Pancreas (tissue), 10 donors: ENCODE results near the gene PHACTR2. TPM values are rescaled to one million over a fixed set of nuclear protein-coding genes. Genes with fewer than 3 reads are reported as not detected.
"Not testable (repeated sequence)": the region's sequence is repeated elsewhere in the genome, so short reads cannot be mapped to it uniquely, and the experiment has no call there.

Source experiments
- ATAC-seq, 4 donors: fragments of 200-7000 bp; cut with Tn5 transposase; one replicate each; pipeline versions ENCODE4 v1.8.0 to v1.9.1; 2020; ENCODE audit warnings: mild to moderate bottlenecking in 4 of 4, moderate library complexity in 4 of 4
- DNase-seq, 6 donors: peaks; one replicate each; pipeline ENCODE4 v3.0.0-alpha.2; 2020
- FAIRE-seq: peaks from 2 replicates; lab custom pipeline; 2012; peaks lifted over from hg19 to GRCh38; lab: Jason Lieb, UNC
- H3K27ac ChIP-seq, 4 donors: fragments of 200-600 bp; sonication (generic); 1 replicate in 3 of 4; 2 replicates in 1 of 4; pipeline versions ENCODE4 v1.5.0 to v1.8.0; 2020
- H3K27me3 ChIP-seq, 4 donors: fragments of 200-600 bp; one replicate each; pipeline ENCODE4 v1.8.0; 2021
- H3K36me3 ChIP-seq, 3 donors: fragments of 200-600 bp; sonication (generic) in 1 of 3; one replicate each; pipeline versions ENCODE4 v1.5.0 to v1.8.0; 2020 to 2021
- H3K4me1 ChIP-seq, 3 donors: fragments of 200-600 bp; one replicate each; pipeline ENCODE4 v1.8.0; 2021
- H3K4me3 ChIP-seq, 4 donors: fragments of 200-600 bp; sonication (generic) in 2 of 4; one replicate each; pipeline versions ENCODE4 v1.5.0 to v1.8.0; 2020 to 2021
- H3K9me3 ChIP-seq, 4 donors: fragments of 200-600 bp; one replicate each; pipeline ENCODE4 v1.8.0; 2021
- whole genome bisulfite sequencing, 2 donors: extraction: QIAGEN DNeasy Blood & Tissue Kit; methylation state at CpG; one replicate each; pipeline ENCODE4 v1.1.7; 2013; 5-methylcytosine and 5-hydroxymethylcytosine counted together
- intact Hi-C, 3 donors: fragments of 100-400 bp; cut with DNase I; formaldehyde crosslinking; loops; one replicate each; pipeline versions ENCODE4 v1.11.1 to v1.14.2; 2022
- polyA plus RNA-seq, 2 donors: library from polyadenylated mRNA; stranded (reverse); fragments of 200-250 nt; gene quantifications; one replicate each; pipeline ENCODE4 v1.2.3, GENCODE V29; 2013
- total RNA-seq, 6 donors: library from RNA; stranded (reverse); fragmentation: NEBNext Ultra II Directional in 4 of 6; extraction: Animal tissue kit (Norgen Biotek cat#: 25700) in 4 of 6; gene quantifications; one replicate each; pipeline versions ENCODE4 v1.2.1 to v1.2.4, GENCODE V29; 2021 to 2023
- TF ChIP-seq, protein P1 (sequence below), 4 donors: fragments of 200-600 bp; sonication (generic) in 3 of 4; IDR thresholded peaks; one replicate each; pipeline versions ENCODE4 v1.5.0 to v1.8.0; 2021; ENCODE audit warnings: antibody characterized with exemption in 4 of 4
- donor health status: healthy with polysubstance abuse.
- donor health status: DM: no; HTN: no; CAD: no; lungs with moderate emphysema.
- donor health status: DM: no; HTN: no; CAD: no.
- donor health status: control.
- donor health status: control.
- donor health status: Bipolar disorder and iron deficiency.
- donor health status: DM: yes; HTN: yes; CAD: no.
- donor health status: DM: no; HTN: no; CAD: no.
- donor health status: DM: no; HTN: no; CAD: no.
- donor health status: DM: yes; HTN: yes; CAD: no.

The PHACTR2 gene
- total and polyA plus RNA-seq, 8 donors, result 2.7 to 19.0 (median 8.9) TPM

DNA sequence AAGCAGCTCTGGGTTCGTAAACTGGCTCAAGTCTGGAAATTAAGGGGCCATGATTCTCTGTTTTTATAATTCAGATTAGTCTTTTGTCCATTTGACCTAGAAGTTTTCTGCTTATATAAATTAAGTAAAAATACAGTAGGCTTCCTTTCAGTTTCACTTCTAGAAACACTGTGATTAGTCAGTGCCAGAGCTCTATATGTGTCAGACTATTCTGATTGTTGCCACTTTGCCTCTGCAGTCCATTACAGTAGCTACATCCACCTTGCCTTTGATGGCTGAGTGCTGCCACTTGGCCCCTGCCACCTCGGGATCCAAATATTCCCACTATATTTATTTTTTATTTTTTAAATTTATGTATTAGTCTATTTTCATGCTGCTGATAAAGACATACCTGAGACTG, 194.4 kb downstream of the PHACTR2 start:
- no peaks in the 10 kb centered on the region for H3K4me1 ChIP-seq
- H3K27me3 ChIP-seq, result no peaks in the 10 kb centered on the region
- H3K4me3 ChIP-seq, result no peak overlapping the region
- FAIRE-seq (no peak), ATAC-seq (no peak), DNase-seq (no peak)
- no peak overlapping the region for H3K27ac ChIP-seq
- WGBS, 2 donors, result 86 to 97% methylated on average over 2 of the region's 2 CpGs
- intact Hi-C loops, result no loop called here
- H3K36me3 ChIP-seq, result no peaks in the 10 kb centered on the region
- TF ChIP-seq, protein P1, sequence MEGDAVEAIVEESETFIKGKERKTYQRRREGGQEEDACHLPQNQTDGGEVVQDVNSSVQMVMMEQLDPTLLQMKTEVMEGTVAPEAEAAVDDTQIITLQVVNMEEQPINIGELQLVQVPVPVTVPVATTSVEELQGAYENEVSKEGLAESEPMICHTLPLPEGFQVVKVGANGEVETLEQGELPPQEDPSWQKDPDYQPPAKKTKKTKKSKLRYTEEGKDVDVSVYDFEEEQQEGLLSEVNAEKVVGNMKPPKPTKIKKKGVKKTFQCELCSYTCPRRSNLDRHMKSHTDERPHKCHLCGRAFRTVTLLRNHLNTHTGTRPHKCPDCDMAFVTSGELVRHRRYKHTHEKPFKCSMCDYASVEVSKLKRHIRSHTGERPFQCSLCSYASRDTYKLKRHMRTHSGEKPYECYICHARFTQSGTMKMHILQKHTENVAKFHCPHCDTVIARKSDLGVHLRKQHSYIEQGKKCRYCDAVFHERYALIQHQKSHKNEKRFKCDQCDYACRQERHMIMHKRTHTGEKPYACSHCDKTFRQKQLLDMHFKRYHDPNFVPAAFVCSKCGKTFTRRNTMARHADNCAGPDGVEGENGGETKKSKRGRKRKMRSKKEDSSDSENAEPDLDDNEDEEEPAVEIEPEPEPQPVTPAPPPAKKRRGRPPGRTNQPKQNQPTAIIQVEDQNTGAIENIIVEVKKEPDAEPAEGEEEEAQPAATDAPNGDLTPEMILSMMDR (IDR thresholded peaks at IDR 0.05), result no peak
- H3K9me3 ChIP-seq, result no peaks in the 10 kb centered on the region

DNA sequence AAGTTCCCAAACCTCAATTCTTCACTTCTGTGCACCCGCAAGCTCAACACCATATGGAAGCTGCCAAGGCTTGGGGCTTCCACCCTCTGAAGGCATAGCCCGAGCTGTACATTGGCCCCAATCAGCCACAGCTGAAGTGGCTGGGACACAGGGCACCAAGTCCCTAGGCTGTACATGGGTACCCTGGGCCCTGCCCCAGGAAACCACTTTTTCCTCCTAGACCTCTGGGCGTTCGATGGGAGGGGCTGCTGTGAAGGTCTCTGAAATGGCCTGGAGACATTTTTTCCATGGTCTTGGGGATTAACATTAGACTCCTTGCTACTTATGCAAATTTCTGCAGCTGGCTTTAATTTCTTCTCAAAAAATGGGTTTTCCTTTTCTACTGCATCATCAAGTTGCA, 195.8 kb downstream of the PHACTR2 start:
- FAIRE-seq, result not testable (repeated sequence)
- 93 to 96% methylated on average over 4 of the region's 4 CpGs for WGBS, 2 donors

DNA sequence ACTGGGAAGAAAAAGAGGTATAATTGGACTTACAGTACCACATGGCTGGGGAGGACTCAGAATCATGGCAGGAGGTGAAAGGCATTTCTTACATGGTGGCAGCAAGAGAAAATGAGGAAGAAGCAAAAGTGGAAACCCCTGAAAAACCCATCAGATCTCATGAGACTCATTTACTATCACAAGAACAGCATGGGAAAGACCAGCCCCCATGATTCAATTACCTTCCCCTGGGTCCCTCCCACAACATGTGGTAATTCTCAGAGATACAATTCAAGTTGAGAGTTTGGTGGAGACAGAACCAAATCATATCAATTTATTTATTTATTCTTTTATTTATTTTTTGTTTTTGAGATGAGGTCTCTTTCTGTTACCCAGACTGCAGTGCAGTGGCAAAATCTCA, 196.7 kb downstream of the PHACTR2 start:
- ATAC-seq, FAIRE-seq, intact Hi-C loops, H3K4me1 ChIP-seq, H3K27me3 ChIP-seq, H3K9me3 ChIP-seq, H3K4me3 ChIP-seq, H3K36me3 ChIP-seq, DNase-seq, H3K27ac ChIP-seq: not testable (repeated sequence)

More for the DNA sequence above, 195.8 kb downstream of the PHACTR2 start:
- H3K9me3 ChIP-seq, H3K4me3 ChIP-seq, H3K27ac ChIP-seq, ATAC-seq, H3K27me3 ChIP-seq, H3K36me3 ChIP-seq, intact Hi-C loops, H3K4me1 ChIP-seq: not testable (repeated sequence)
- DNase-seq, result peak in 1 of 6 donors; percentile 22

DNA sequence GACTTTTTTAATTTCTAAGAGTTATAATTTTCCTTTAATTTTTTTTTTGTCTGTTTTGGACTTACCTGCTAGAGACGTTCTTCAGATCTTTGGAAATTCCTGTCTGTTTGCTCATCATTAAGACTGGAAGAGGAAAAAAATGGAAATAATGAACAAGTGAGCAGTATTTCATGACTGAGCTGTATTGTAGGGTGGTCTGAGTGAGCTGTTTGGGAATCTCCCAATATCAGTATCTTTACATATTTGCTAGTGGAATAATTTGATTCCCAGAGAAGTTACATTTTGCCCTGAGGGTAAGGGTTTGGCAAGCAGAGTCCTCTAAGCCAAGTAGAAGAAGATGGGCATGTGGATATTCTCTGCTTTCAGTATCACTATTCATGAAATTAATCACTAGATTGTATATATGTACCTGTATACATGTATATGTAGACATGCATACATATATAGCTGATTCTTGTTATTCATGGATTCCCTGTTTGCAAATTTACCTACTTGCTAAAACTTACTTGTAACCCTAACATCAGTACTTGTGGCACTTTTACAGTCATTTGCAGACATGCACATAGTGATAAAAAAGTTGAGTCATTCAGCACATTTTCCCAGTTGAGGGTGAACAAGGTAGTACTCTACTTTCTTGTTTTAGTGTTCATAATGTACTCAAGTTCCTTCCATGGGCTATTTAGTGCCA, 200.0 kb downstream of the PHACTR2 start:
- Histone ChIP-seq H3K4me3 (no peak overlapping the region), H3K27me3 (no peaks in the 10 kb centered on the region), H3K36me3 (no peaks in the 10 kb centered on the region), H3K27ac (no peak overlapping the region), H3K4me1 (no peaks in the 10 kb centered on the region), H3K9me3 (no peaks in the 10 kb centered on the region)
- TF ChIP-seq, protein P1 (IDR thresholded peaks at IDR 0.05), result no peak
- no peak for FAIRE-seq
- ATAC-seq, result no peak
- intact Hi-C loops, result no loop called here
- DNase-seq, result no peak
- 88% methylated on average over 1 of the region's 1 CpG; no CpG with 5 or more reads in 1 of the 2 donors for WGBS, 2 donors

DNA sequence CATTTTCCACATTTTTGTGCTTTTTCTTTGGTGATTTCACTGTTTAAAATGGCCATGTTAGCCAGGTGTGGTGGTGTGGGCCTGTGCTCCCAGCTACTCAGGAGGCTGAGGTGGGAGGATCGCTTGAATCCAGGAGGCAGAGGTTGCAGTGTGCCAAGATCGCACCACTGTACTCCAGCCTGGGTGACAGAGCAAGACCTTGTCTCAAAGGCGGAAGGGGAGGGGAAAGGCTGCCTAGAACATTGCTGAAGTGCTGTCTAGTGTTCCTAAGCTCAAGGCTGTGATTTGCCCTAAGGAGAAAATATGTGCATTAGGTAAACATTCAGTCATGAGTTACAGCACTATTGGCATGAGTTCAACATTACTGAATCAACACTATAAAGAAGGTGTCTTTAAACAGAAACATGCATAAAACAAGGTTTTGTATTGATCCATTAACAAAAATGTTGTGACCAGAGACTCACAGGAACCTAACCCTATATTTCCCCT, 200.6 kb downstream of the PHACTR2 start:
- no peak overlapping the region for H3K4me3 ChIP-seq
- H3K9me3 ChIP-seq, result no peaks in the 10 kb centered on the region
- ATAC-seq (no peak), FAIRE-seq (no peak), DNase-seq (no peak)
- H3K27ac ChIP-seq, result no peak overlapping the region
- no peaks in the 10 kb centered on the region for H3K27me3 ChIP-seq
- TF ChIP-seq, protein P1 (IDR thresholded peaks at IDR 0.05), result no peak
- H3K4me1 ChIP-seq, result no peaks in the 10 kb centered on the region
- 91% methylated on average over 3 of the region's 3 CpGs; no CpG with 5 or more reads in 1 of the 2 donors for WGBS, 2 donors
- no peaks in the 10 kb centered on the region for H3K36me3 ChIP-seq
- intact Hi-C loops, result no loop called here

DNA sequence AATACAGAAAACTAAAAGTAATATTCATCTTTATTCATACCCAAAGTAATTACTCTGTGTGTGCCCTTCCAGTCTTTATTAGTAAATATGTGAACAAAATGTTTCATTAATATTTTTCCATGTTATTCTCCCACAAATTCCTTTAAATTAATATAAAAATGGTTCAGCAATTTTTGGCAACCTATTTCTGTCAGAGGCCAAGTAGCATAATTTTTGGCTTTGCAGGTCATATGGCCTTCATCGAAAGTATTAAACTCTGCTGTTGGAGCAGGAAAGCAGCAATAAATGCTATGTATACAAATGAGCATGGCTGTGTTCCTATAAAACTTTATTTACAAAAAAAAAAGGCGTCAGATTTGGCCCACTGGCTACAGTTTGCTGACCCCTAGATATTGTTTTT, 202.6 kb downstream of the PHACTR2 start:
- 76 to 79% methylated on average over 2 of the region's 2 CpGs for WGBS, 2 donors
- TF ChIP-seq, protein P1 (IDR thresholded peaks at IDR 0.05), result no peak
- Histone ChIP-seq H3K36me3 (no peaks in the 10 kb centered on the region), H3K9me3 (no peaks in the 10 kb centered on the region), H3K27ac (no peak overlapping the region), H3K4me3 (no peak overlapping the region), H3K27me3 (no peaks in the 10 kb centered on the region), H3K4me1 (no peaks in the 10 kb centered on the region)
- ATAC-seq (no peak), FAIRE-seq (no peak), DNase-seq (no peak)
- intact Hi-C loops, result no loop called here
